Erythroblast (primary cell): ENCODE measurements around the gene TEAD2.
A peak's percentile ranks its signal among the peaks of the same experiment; 100 is the strongest.

ENCODE experiments used
- GATA1 ChIP-seq: IDR thresholded peaks from 2 replicates; pipeline ENCODE4 v1.6.1; 2011; ENCODE audit warnings: low read depth, mild to moderate bottlenecking, control low read depth, low read length, moderate library complexity
- POLR2A ChIP-seq: IDR thresholded peaks from 2 replicates; pipeline ENCODE4 v1.6.1; 2011; ENCODE audit warnings: mild to moderate bottlenecking, low read length

GRCh38 chr19:49335071-49335783, 27.0 kb downstream of the TEAD2 start, which contains the start of gene CD37:
- peak; percentile 65 for TF ChIP-seq POLR2A
- no peak for TF ChIP-seq GATA1
